Parathyroid adenoma (tissue), 2 donors: ENCODE results near the gene GAK.

Experiments used
- H2AFZ ChIP-seq: fragments of 300-600 bp; sonication (generic); one replicate; pipeline ENCODE4 v1.7.0; 2017; ENCODE audit warnings: antibody characterized with exemption, mild to moderate bottlenecking
- H3K27ac ChIP-seq: fragments of 300-600 bp; sonication (generic); one replicate; pipeline ENCODE4 v1.7.0; 2017
- H3K27me3 ChIP-seq: fragments of 300-600 bp; sonication (generic); one replicate; pipeline ENCODE4 v1.7.0; 2017; ENCODE audit warnings: low read length; ENCODE audit not compliant: control insufficient read depth, insufficient read depth
- H3K36me3 ChIP-seq: fragments of 300-600 bp; sonication (generic); one replicate; pipeline ENCODE4 v1.7.0; 2017; ENCODE audit warnings: low read length; ENCODE audit not compliant: control insufficient read depth, insufficient read depth
- H3K4me1 ChIP-seq: fragments of 300-600 bp; sonication (generic); one replicate; pipeline ENCODE4 v1.7.0; 2017; ENCODE audit warnings: control low read depth
- H3K4me2 ChIP-seq: fragments of 300-600 bp; sonication (generic); one replicate; pipeline ENCODE4 v1.7.0; 2017; ENCODE audit warnings: low read length
- H3K4me3 ChIP-seq: fragments of 300-600 bp; sonication (generic); one replicate; pipeline ENCODE4 v1.7.0; 2017; ENCODE audit warnings: low read depth, low read length
- H3K79me2 ChIP-seq: fragments of 300-600 bp; sonication (generic); one replicate; pipeline ENCODE4 v1.7.0; 2017; ENCODE audit warnings: control low read depth
- H3K9ac ChIP-seq: fragments of 300-600 bp; sonication (generic); one replicate; pipeline ENCODE4 v1.7.0; 2017; ENCODE audit warnings: mild to moderate bottlenecking
- H3K9me3 ChIP-seq: fragments of 300-600 bp; sonication (generic); one replicate; pipeline ENCODE4 v1.7.0; 2017; ENCODE audit warnings: low read length; ENCODE audit not compliant: control insufficient read depth
- CTCF ChIP-seq: fragments of 300-600 bp; sonication (generic); IDR thresholded peaks from one replicate; pipeline ENCODE4 v1.7.0; 2017; ENCODE audit warnings: antibody characterized with exemption, mild to moderate bottlenecking
- donor health status: primary hyperparathyroidism.

Gene GAK

GRCh38 chr4:835148-836002 is 96.7 kb downstream of the GAK start:
- Histone ChIP-seq H3K9ac (no peak overlapping the region), H3K9me3 (no peaks in the 10 kb centered on the region), H3K4me1 (no peaks in the 10 kb centered on the region), H3K27ac (no peak overlapping the region), H2AFZ (no peak overlapping the region), H3K4me2 (no peak overlapping the region), H3K27me3 (no peaks in the 10 kb centered on the region), H3K36me3 (no peaks in the 10 kb centered on the region), H3K4me3 (no peak overlapping the region), H3K79me2 (no peaks in the 10 kb centered on the region)
- TF ChIP-seq CTCF, result no peak

- Histone ChIP-seq H3K36me3 (no peaks in the 10 kb centered on the region), H3K27ac (no peak overlapping the region), H3K4me3 (no peak overlapping the region), H2AFZ (no peak overlapping the region), H3K79me2 (no peaks in the 10 kb centered on the region), H3K9ac (no peak overlapping the region), H3K4me1 (no peaks in the 10 kb centered on the region), H3K4me2 (no peak overlapping the region), H3K9me3 (no peaks in the 10 kb centered on the region), H3K27me3 (no peaks in the 10 kb centered on the region)
- no peak for TF ChIP-seq CTCF
Observed at GRCh38 chr4:834368-835147, 97.6 kb downstream of the GAK start.

GRCh38 chr4:833731-834367 is 98.3 kb downstream of the GAK start:
- no peak overlapping the region for H3K9ac ChIP-seq
- H3K4me1 ChIP-seq, result no peaks in the 10 kb centered on the region
- no peaks in the 10 kb centered on the region for H3K79me2 ChIP-seq
- H3K4me3 ChIP-seq, result no peak overlapping the region
- H2AFZ ChIP-seq, result no peak overlapping the region
- H3K9me3 ChIP-seq, result no peaks in the 10 kb centered on the region
- H3K27ac ChIP-seq, result no peak overlapping the region
- H3K27me3 ChIP-seq, result no peaks in the 10 kb centered on the region
- no peak overlapping the region for H3K4me2 ChIP-seq
- H3K36me3 ChIP-seq, result no peaks in the 10 kb centered on the region
- no peak for TF ChIP-seq CTCF

- no peak overlapping the region for H2AFZ ChIP-seq
- H3K36me3 ChIP-seq, result no peaks in the 10 kb centered on the region
- no peak overlapping the region for H3K27ac ChIP-seq
- H3K4me2 ChIP-seq, result no peak overlapping the region
- no peak overlapping the region for H3K4me3 ChIP-seq
- H3K4me1 ChIP-seq, result no peaks in the 10 kb centered on the region
- H3K79me2 ChIP-seq, result no peaks in the 10 kb centered on the region
- no peaks in the 10 kb centered on the region for H3K9me3 ChIP-seq
- H3K9ac ChIP-seq, result no peak overlapping the region
- no peaks in the 10 kb centered on the region for H3K27me3 ChIP-seq
- no peak for TF ChIP-seq CTCF
Observed at GRCh38 chr4:833156-833555, 99.0 kb downstream of the GAK start.
